GM12878 (cell line): ENCODE measurements around the gene NAV3. TPM values are rescaled to one million over a fixed set of nuclear protein-coding genes. Genes with fewer than 3 reads are reported as not detected.

Source experiments
- ATAC-seq: fragments of 200-7000 bp; cut with Tn5 transposase; 3 replicates; pipeline ENCODE4 v1.9.1; 2020; ENCODE audit warnings: mild to moderate bottlenecking, moderate library complexity
- BruUV-seq: library from RNA; stranded (reverse); fragments of 400-500 nt; replicated peaks from 2 replicates; lab custom pipeline; 2021; lab: Mats Ljungman, UMichigan
- CTCF ChIA-PET: fragments of 300-600 bp; sonication (Branson Sonifier 250); formaldehyde crosslinking; extraction: SDS; loops from one replicate; lab custom pipeline; 2021; ENCODE audit warnings: inconsistent platforms; lab: Yijun Ruan, JAX
- POLR2A ChIA-PET: fragments of 350-600 bp; formaldehyde crosslinking; extraction: SDS; loops from one replicate; lab custom pipeline; 2021; ENCODE audit warnings: inconsistent platforms; lab: Charles Lee
- RAD21 ChIA-PET: fragments of 300-600 bp; sonication (Branson Sonifier 250); formaldehyde crosslinking; loops from one replicate; lab custom pipeline; 2023; ENCODE audit warnings: antibody characterized with exemption; ENCODE audit not compliant: unreplicated experiment; lab: Charles Lee
- SMC1A ChIA-PET: fragments of 300-600 bp; sonication (Branson Sonifier 250); formaldehyde crosslinking; loops from one replicate; lab custom pipeline; 2023; ENCODE audit not compliant: unreplicated experiment, uncharacterized antibody; lab: Charles Lee
- DNase-seq: peaks from one replicate; pipeline ENCODE4 v3.0.0-alpha.2; 2011; ENCODE audit warnings: low read depth, low spot score
- FAIRE-seq: peaks from 3 replicates; lab custom pipeline; 2011; peaks lifted over from hg19 to GRCh38; lab: Jason Lieb, UNC
- H2AFZ ChIP-seq: 2 replicates; pipeline ENCODE4 v1.6.0; 2011; ENCODE audit warnings: low read depth, low read length, control low read depth; ENCODE audit not compliant: control insufficient read depth
- H3K27ac ChIP-seq: 2 replicates; pipeline ENCODE4 v1.5.1; 2011; ENCODE audit warnings: control low read depth; ENCODE audit not compliant: control insufficient read depth, insufficient read depth
- H3K27me3 ChIP-seq, 2 experiments: replicated peaks in 1 of 2; 2 replicates each; pipeline versions ENCODE4 v1.6.0 to v1.6.1; 2011; ENCODE audit warnings: low read length in 1 of 2; ENCODE audit not compliant: control insufficient read depth in 2 of 2, insufficient read depth in 2 of 2
- H3K36me3 ChIP-seq, 2 experiments: 2 replicates each; pipeline ENCODE4 v1.5.1; 2011; ENCODE audit warnings: low read length in 1 of 2; ENCODE audit not compliant: control insufficient read depth in 2 of 2, insufficient read depth in 2 of 2
- H3K4me1 ChIP-seq: 2 replicates; pipeline ENCODE4 v1.6.1; 2011; ENCODE audit warnings: mild to moderate bottlenecking, low read length, moderate library complexity, mixed read lengths; ENCODE audit not compliant: control insufficient read depth, insufficient read depth
- H3K4me2 ChIP-seq: 2 replicates; pipeline ENCODE4 v1.6.0; 2011; ENCODE audit warnings: control low read depth; ENCODE audit not compliant: control insufficient read depth, insufficient read depth
- H3K4me3 ChIP-seq: fragments of 200-600 bp; sonication (generic); 2 replicates; pipeline ENCODE4 v1.5.1; 2016
- H3K79me2 ChIP-seq: 2 replicates; pipeline ENCODE4 v1.6.0; 2011; ENCODE audit warnings: low read length; ENCODE audit not compliant: control insufficient read depth, insufficient read depth
- H3K9ac ChIP-seq: 2 replicates; pipeline ENCODE4 v1.8.0; 2011; ENCODE audit warnings: low read length, control low read depth, mixed read lengths; ENCODE audit not compliant: control insufficient read depth, insufficient read depth
- H3K9me3 ChIP-seq: replicated peaks from 3 replicates; pipeline ENCODE4 v1.5.1; 2011; ENCODE audit warnings: mild to moderate bottlenecking, low read length; ENCODE audit not compliant: control insufficient read depth, insufficient read depth
- H4K20me1 ChIP-seq: 2 replicates; pipeline ENCODE4 v1.6.0; 2011; ENCODE audit not compliant: control insufficient read depth, insufficient read depth
- BACH1 ChIP-seq: fragments of 450-650 bp; IDR thresholded peaks from 2 replicates; pipeline ENCODE4 v1.6.1; 2017; ENCODE audit warnings: mild to moderate bottlenecking, borderline replicate concordance
- CBFB ChIP-seq: IDR thresholded peaks from 2 replicates; pipeline ENCODE4 v1.6.1; 2016; ENCODE audit warnings: antibody characterized with exemption, low read depth
- CREB1 ChIP-seq: IDR thresholded peaks from 2 replicates; pipeline ENCODE4 v1.6.1; 2012; ENCODE audit warnings: low read depth, mild to moderate bottlenecking, inconsistent platforms
- E4F1 ChIP-seq: fragments of 450-650 bp; IDR thresholded peaks from 2 replicates; pipeline ENCODE4 v1.6.1; 2018; ENCODE audit warnings: borderline replicate concordance, mild to moderate bottlenecking; ENCODE audit not compliant: partially characterized antibody
- GATAD2B ChIP-seq: fragments of 450-650 bp; conservative IDR thresholded peaks from 2 replicates; pipeline ENCODE4 v1.6.1; 2017; ENCODE audit warnings: low read depth, mild to moderate bottlenecking, moderate library complexity
- IRF3 ChIP-seq: fragments of 450-650 bp; IDR thresholded peaks from 2 replicates; pipeline ENCODE4 v1.6.1; 2014; ENCODE audit warnings: mild to moderate bottlenecking
- MEF2A ChIP-seq: IDR thresholded peaks from 2 replicates; pipeline ENCODE4 v1.6.1; 2011; ENCODE audit warnings: low read depth, mild to moderate bottlenecking, low read length, moderate library complexity; ENCODE audit not compliant: insufficient read depth
- NKRF ChIP-seq: fragments of 450-650 bp; conservative IDR thresholded peaks from 2 replicates; pipeline ENCODE4 v1.6.1; 2017; ENCODE audit warnings: mild to moderate bottlenecking, moderate library complexity
- POLR2AphosphoS5 ChIP-seq: IDR thresholded peaks from 2 replicates; pipeline ENCODE4 v1.6.1; 2011; ENCODE audit warnings: mild to moderate bottlenecking, low read length, inconsistent platforms
- PRDM15 ChIP-seq: fragments of 450-650 bp; formaldehyde crosslinking; IDR thresholded peaks from 2 replicates; pipeline ENCODE4 v1.4.0; 2020; ENCODE audit warnings: mild to moderate bottlenecking, moderate library complexity
- ZZZ3 ChIP-seq: IDR thresholded peaks from 2 replicates; pipeline ENCODE4 v1.6.1; 2011; ENCODE audit warnings: low read depth; ENCODE audit not compliant: control insufficient read depth, insufficient read length
- WGBS: methylation state at CpG from one replicate; pipeline ENCODE4 v1.1.6; 2016; ENCODE audit warnings: low lambda C conversion rate; ENCODE audit not compliant: insufficient replicate concordance, insufficient coverage; ENCODE audit errors: missing lambda C conversion rate; 5-methylcytosine and 5-hydroxymethylcytosine counted together
- in situ Hi-C: fragments of 300-500 bp; cut with MboI; formaldehyde crosslinking; loops from 9 replicates; pipeline ENCODE4 v1.14.3; 2018; ENCODE audit warnings: mixed read lengths
- intact Hi-C: fragments of 100-400 bp; cut with micrococcal nuclease; formaldehyde crosslinking; loops from one replicate; pipeline ENCODE4 v1.14.2; 2022; ENCODE audit not compliant: unreplicated experiment
- polyA plus RNA-seq, 11 experiments: library from polyadenylated mRNA; depleted of rRNA in 4 of 11; unstranded in 6 of 11; stranded (reverse) in 5 of 11; fragments of >200 nt; fragmentation: Nextera tagmentation in 4 of 11; fragmentation: Illumina TruSeq in 1 of 11; extraction: Ambion mirVana in 4 of 11; extraction: Trizol in 1 of 11; gene quantifications; 1 replicate in 1 of 11; 2 replicates in 10 of 11; pipeline versions ENCODE4 v1.2.1 to v1.2.3, GENCODE V29; 2011 to 2016; ENCODE audit warnings: inconsistent platforms in 2 of 11, missing spikeins in 2 of 11, low read depth in 1 of 11
- total RNA-seq, 4 experiments: library from RNA; depleted of rRNA in 3 of 4; stranded (reverse); fragments of >200 nt in 3 of 4; fragmentation: Illumina TruSeq in 1 of 4; extraction: Trizol in 1 of 4; gene quantifications; 2 replicates each; pipeline versions ENCODE4 v1.2.1 to v1.2.3, GENCODE V29; 2013 to 2021

Gene NAV3
- total and polyA plus RNA-seq, 10 of the 15 experiments (the other 5 are each of a cell fraction or from before 2014, with no cell fraction given): 0.05 to 0.51 (median 0.22) TPM; not detected in 1

GRCh38 chr12:78186670-78187069 lies 356.0 kb downstream of the NAV3 start:
- H3K9me3 ChIP-seq: no peaks in the 10 kb centered on the region
- no peak overlapping the region for H3K4me2 ChIP-seq
- ChIA-PET POLR2A (no interaction called here), SMC1A (interaction anchor here (1.2 kb wide), 1 partner anchor 988 kb away, joined by 3 read pairs; no protein-coding TSS in a partner anchor), CTCF (no interaction called here), RAD21 (no interaction called here)
- intact Hi-C loops (no loop called here), in situ Hi-C loops (no loop called here)
- no TSS peak for BruUV-seq
- ATAC-seq (no peak), DNase-seq (no peak), FAIRE-seq (no peak)
- H3K36me3 ChIP-seq: no peaks in the 10 kb centered on the region
- 0% methylated on average over 1 of the region's 1 CpG for WGBS
- H3K4me1 ChIP-seq: no peaks in the 10 kb centered on the region
- no peaks in the 10 kb centered on the region for H3K79me2 ChIP-seq
- H3K27me3 ChIP-seq: no peaks in the 10 kb centered on the region
- H3K4me3 ChIP-seq: no peak overlapping the region
- H3K27ac ChIP-seq: no peak overlapping the region
- no peak overlapping the region for H3K9ac ChIP-seq
- H2AFZ ChIP-seq: no peak overlapping the region
- no peaks in the 10 kb centered on the region for H4K20me1 ChIP-seq
- TF ChIP-seq ZZZ3: no peak
- TF ChIP-seq GATAD2B: no peak
- no peak for TF ChIP-seq NKRF
- no peak for TF ChIP-seq CREB1
- no peak for TF ChIP-seq IRF3
- TF ChIP-seq CBFB: no peak
- no peak for TF ChIP-seq BACH1
- TF ChIP-seq E4F1: no peak
- TF ChIP-seq PRDM15 (CRISPR knock-in tag): no peak
- no peak for TF ChIP-seq MEF2A
- TF ChIP-seq POLR2AphosphoS5: no peak
